CD4-positive, CD25-positive, alpha-beta regulatory T cell (primary cell): Measurements from ENCODE around the gene GPR146. TPM values are rescaled to one million over a fixed set of nuclear protein-coding genes. Genes with fewer than 3 reads are reported as not detected.

Experiments
- ATAC-seq, 2 donors: fragments of 150-1000 bp; cut with Tn5 transposase; one replicate each; pipeline ENCODE4 v1.10.0; 2021; ENCODE audit warnings: low read depth in 2 of 2, moderate number of reproducible peaks in 2 of 2, moderate library complexity in 1 of 2
- DNase-seq, 3 donors: peaks; one replicate each; pipeline versions ENCODE4 v3.0.0 to v3.0.0-alpha.2; 2012 to 2022; ENCODE audit warnings: mixed read lengths in 1 of 3
- H3K27ac ChIP-seq: one replicate; pipeline ENCODE4 v1.7.0; 2013; ENCODE audit warnings: mild to moderate bottlenecking, low read length; ENCODE audit not compliant: insufficient read depth, poor library complexity, severe bottlenecking
- H3K27me3 ChIP-seq: one replicate; pipeline ENCODE4 v1.7.0; 2013; ENCODE audit warnings: low read length; ENCODE audit not compliant: control insufficient read depth, insufficient read depth
- H3K36me3 ChIP-seq: one replicate; pipeline ENCODE4 v1.7.0; 2013; ENCODE audit warnings: mild to moderate bottlenecking, low read length, moderate library complexity; ENCODE audit not compliant: control insufficient read depth, insufficient read depth
- H3K4me1 ChIP-seq: 2 replicates; pipeline ENCODE4 v1.7.0; 2013; ENCODE audit warnings: mild to moderate bottlenecking, low read length; ENCODE audit not compliant: insufficient read depth, control insufficient read depth, poor library complexity, severe bottlenecking
- H3K4me3 ChIP-seq: one replicate; pipeline ENCODE4 v1.7.0; 2013; ENCODE audit warnings: low read depth, mild to moderate bottlenecking, low read length, moderate library complexity
- H3K9me3 ChIP-seq, 2 experiments: 1 replicate in 1 of 2; 2 replicates in 1 of 2; pipeline ENCODE4 v1.7.0; 2013; ENCODE audit warnings: low read length in 2 of 2, mild to moderate bottlenecking in 1 of 2, moderate library complexity in 1 of 2; ENCODE audit not compliant: control insufficient read depth in 2 of 2
- H3K27ac Mint-ChIP-seq, 3 donors: one replicate each; pipeline ENCODE4 v1.8.0; 2020 to 2022; ENCODE audit warnings: mild to moderate bottlenecking in 3 of 3, mixed read lengths in 3 of 3, moderate library complexity in 2 of 3
- H3K27me3 Mint-ChIP-seq: one replicate; pipeline ENCODE4 v1.8.0; 2022; ENCODE audit warnings: mild to moderate bottlenecking, mixed read lengths
- H3K36me3 Mint-ChIP-seq: one replicate; pipeline ENCODE4 v1.8.0; 2020; ENCODE audit warnings: mixed read lengths
- H3K4me1 Mint-ChIP-seq, 4 donors: one replicate each; pipeline ENCODE4 v1.8.0; 2020 to 2022; ENCODE audit warnings: mixed read lengths in 4 of 4, mild to moderate bottlenecking in 1 of 4
- H3K4me3 Mint-ChIP-seq, 4 donors: one replicate each; pipeline ENCODE4 v1.8.0; 2020 to 2022; ENCODE audit warnings: mild to moderate bottlenecking in 4 of 4, mixed read lengths in 4 of 4, moderate library complexity in 3 of 4
- H3K9me3 Mint-ChIP-seq, 7 donors: one replicate each; pipeline ENCODE4 v1.8.0; 2020 to 2022; ENCODE audit warnings: mixed read lengths in 7 of 7, mild to moderate bottlenecking in 3 of 7, moderate library complexity in 2 of 7
- polyA plus RNA-seq, 4 donors: library from polyadenylated mRNA; unstranded; fragments of 300-500 nt; fragmentation: Illumina TruSeq; gene quantifications; one replicate each; pipeline ENCODE4 v1.2.3, GENCODE V29; 2021
- total RNA-seq: library from RNA; stranded (reverse); gene quantifications from one replicate; pipeline ENCODE4 v1.2.3, GENCODE V29; 2022

The GPR146 gene
- total and polyA plus RNA-seq, 5 donors from 2014 or later = 14.1 to 26.4 (median 21.3) TPM

- ATAC-seq (no peak), DNase-seq (no peak)
- H3K27ac ChIP-seq = no peak overlapping the region
- H3K4me3 ChIP-seq = no peak overlapping the region
- Mint-ChIP-seq H3K27me3 (no peaks in the 10 kb centered on the region), H3K27ac (no peak overlapping the region), H3K36me3 (no peaks in the 10 kb centered on the region), H3K4me1 (peaks cover 0 to 4% (median under 1%) of the 10 kb centered on the region in 4 donors), H3K9me3 (no peaks in the 10 kb centered on the region), H3K4me3 (no peak overlapping the region)
- H3K27me3 ChIP-seq = no peaks in the 10 kb centered on the region
- H3K4me1 ChIP-seq = no peaks in the 10 kb centered on the region
- H3K36me3 ChIP-seq = no peaks in the 10 kb centered on the region
- H3K9me3 ChIP-seq = no peaks in the 10 kb centered on the region
Measured at GRCh38 chr7:1078519-1078918, 34.2 kb downstream of the GPR146 start.

- no peaks in the 10 kb centered on the region for H3K27me3 Mint-ChIP-seq
- ATAC-seq (no peak), DNase-seq (no peak)
- no peaks in the 10 kb centered on the region for H3K27me3 ChIP-seq
- H3K36me3 Mint-ChIP-seq = no peaks in the 10 kb centered on the region
- no peaks in the 10 kb centered on the region for H3K9me3 Mint-ChIP-seq
- no peaks in the 10 kb centered on the region for H3K36me3 ChIP-seq
- H3K4me3 ChIP-seq = no peak overlapping the region
- H3K27ac Mint-ChIP-seq = no peak overlapping the region
- H3K4me1 ChIP-seq = no peaks in the 10 kb centered on the region
- H3K9me3 ChIP-seq = no peaks in the 10 kb centered on the region
- no peak overlapping the region for H3K4me3 Mint-ChIP-seq
- no peak overlapping the region for H3K27ac ChIP-seq
- peaks cover 0 to 4% (median under 1%) of the 10 kb centered on the region in 4 donors for H3K4me1 Mint-ChIP-seq
Measured at GRCh38 chr7:1078985-1079384, 34.6 kb downstream of the GPR146 start.

- H3K4me3 Mint-ChIP-seq = no peak overlapping the region
- H3K27ac Mint-ChIP-seq = no peak overlapping the region
- Histone ChIP-seq H3K27ac (no peak overlapping the region), H3K36me3 (no peaks in the 10 kb centered on the region), H3K27me3 (no peaks in the 10 kb centered on the region), H3K9me3 (no peaks in the 10 kb centered on the region), H3K4me3 (no peak overlapping the region), H3K4me1 (no peaks in the 10 kb centered on the region)
- DNase-seq (no peak), ATAC-seq (no peak)
- H3K36me3 Mint-ChIP-seq = no peaks in the 10 kb centered on the region
- peaks cover 0 to 4% (median 0%) of the 10 kb centered on the region in 4 donors for H3K4me1 Mint-ChIP-seq
- no peaks in the 10 kb centered on the region for H3K9me3 Mint-ChIP-seq
- H3K27me3 Mint-ChIP-seq = no peaks in the 10 kb centered on the region
Measured at GRCh38 chr7:1079546-1079945, 35.2 kb downstream of the GPR146 start.

- no peaks in the 10 kb centered on the region for H3K27me3 ChIP-seq
- Mint-ChIP-seq H3K4me3 (no peak overlapping the region), H3K27me3 (no peaks in the 10 kb centered on the region), H3K36me3 (no peaks in the 10 kb centered on the region), H3K27ac (no peak overlapping the region), H3K9me3 (no peaks in the 10 kb centered on the region), H3K4me1 (peaks cover 0 to 4% (median 0%) of the 10 kb centered on the region in 4 donors)
- no peak overlapping the region for H3K27ac ChIP-seq
- no peaks in the 10 kb centered on the region for H3K9me3 ChIP-seq
- DNase-seq = no peak
- H3K4me3 ChIP-seq = no peak overlapping the region
- H3K4me1 ChIP-seq = no peaks in the 10 kb centered on the region
- no peak for ATAC-seq
- no peaks in the 10 kb centered on the region for H3K36me3 ChIP-seq
Measured at GRCh38 chr7:1080252-1080920, 36.0 kb downstream of the GPR146 start.

GRCh38 chr7:1080921-1081255 is 36.5 kb downstream of the GPR146 start:
- Mint-ChIP-seq H3K4me3 (no peak overlapping the region), H3K27ac (no peak overlapping the region), H3K9me3 (no peaks in the 10 kb centered on the region), H3K4me1 (peaks cover 0 to 4% (median 0%) of the 10 kb centered on the region in 4 donors), H3K27me3 (no peaks in the 10 kb centered on the region), H3K36me3 (no peaks in the 10 kb centered on the region)
- H3K9me3 ChIP-seq = no peaks in the 10 kb centered on the region
- H3K4me1 ChIP-seq = no peaks in the 10 kb centered on the region
- H3K4me3 ChIP-seq = no peak overlapping the region
- no peaks in the 10 kb centered on the region for H3K27me3 ChIP-seq
- DNase-seq = no peak
- no peak overlapping the region for H3K27ac ChIP-seq
- H3K36me3 ChIP-seq = no peaks in the 10 kb centered on the region
- ATAC-seq = no peak

- Mint-ChIP-seq H3K4me1 (peaks cover 0 to 4% (median under 1%) of the 10 kb centered on the region in 4 donors), H3K27ac (no peak overlapping the region), H3K9me3 (no peaks in the 10 kb centered on the region), H3K36me3 (no peaks in the 10 kb centered on the region), H3K4me3 (no peak overlapping the region), H3K27me3 (no peaks in the 10 kb centered on the region)
- H3K36me3 ChIP-seq = no peaks in the 10 kb centered on the region
- H3K27ac ChIP-seq = no peak overlapping the region
- no peak overlapping the region for H3K4me3 ChIP-seq
- DNase-seq = no peak
- no peaks in the 10 kb centered on the region for H3K27me3 ChIP-seq
- ATAC-seq = no peak
- H3K4me1 ChIP-seq = peaks cover under 1% of the 10 kb centered on the region
- no peaks in the 10 kb centered on the region for H3K9me3 ChIP-seq
Measured at GRCh38 chr7:1081336-1081735, 37.0 kb downstream of the GPR146 start.

- no peak overlapping the region for H3K27ac Mint-ChIP-seq
Measured at GRCh38 chr7:1081931-1082401, 37.6 kb downstream of the GPR146 start.

More at GRCh38 chr7:1081931-1082401, 37.6 kb downstream of the GPR146 start:
- Mint-ChIP-seq H3K4me3 (no peak overlapping the region), H3K4me1 (peaks cover 0 to 6% (median 3%) of the 10 kb centered on the region in 4 donors), H3K9me3 (no peaks in the 10 kb centered on the region), H3K36me3 (no peaks in the 10 kb centered on the region), H3K27me3 (no peaks in the 10 kb centered on the region)
- ATAC-seq (no peak), DNase-seq (no peak)
- no peaks in the 10 kb centered on the region for H3K9me3 ChIP-seq
- no peak overlapping the region for H3K4me3 ChIP-seq
- peaks cover 7% of the 10 kb centered on the region for H3K4me1 ChIP-seq
- H3K27me3 ChIP-seq = no peaks in the 10 kb centered on the region
- H3K27ac ChIP-seq = no peak overlapping the region
- no peaks in the 10 kb centered on the region for H3K36me3 ChIP-seq
